ENCODE results near the gene TTLL9. TPM values are rescaled to one million over a fixed set of nuclear protein-coding genes. Genes with fewer than 3 reads are reported as not detected.

TTLL9 gene
- total and polyA plus RNA-seq, 2 donors (not counting 1 experiment from before 2014, with no cell fraction given): 0.74 to 0.76 TPM

DNA sequence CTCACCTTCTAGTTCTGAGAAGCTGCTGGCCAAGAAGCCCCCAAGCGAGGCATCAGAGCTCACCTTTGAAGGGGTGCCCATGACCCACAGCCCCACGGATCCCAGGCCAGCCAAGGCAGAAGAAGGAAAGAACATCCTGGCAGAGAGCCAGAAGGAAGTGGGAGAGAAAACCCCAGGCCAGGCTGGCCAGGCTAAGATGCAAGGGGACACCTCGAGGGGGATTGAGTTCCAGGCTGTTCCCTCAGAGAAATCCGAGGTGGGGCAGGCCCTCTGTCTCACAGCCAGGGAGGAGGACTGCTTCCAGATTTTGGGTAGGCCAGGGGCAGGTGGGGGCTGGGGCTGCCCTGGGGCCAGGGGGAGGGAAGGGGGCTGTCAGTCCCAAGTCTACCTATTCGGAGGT, 49.0 kb upstream of the TTLL9 start:
- Histone ChIP-seq H3K4me1 (ENCODE audit: control insufficient read depth in 2 of 2, insufficient read depth in 2 of 2, low read length in 2 of 2) (peaks cover 6 to 8% of the 10 kb centered on the region in 2 donors), H3K9me3 (ENCODE audit: control extremely low read depth in 1 of 3, control insufficient read depth in 2 of 3, insufficient read depth in 1 of 3, low read length in 2 of 3) (no peaks in the 10 kb centered on the region), H3K4me2 (replicated peaks; ENCODE audit: low read depth, low read length, poor library complexity, severe bottlenecking) (no peak overlapping the region), H3K27me3 (replicated peaks in 1 of 4; ENCODE audit: control extremely low read depth in 1 of 4, control insufficient read depth in 3 of 4, insufficient read depth in 4 of 4, low read length in 3 of 4) (peaks cover 0 to 9% (median 0%) of the 10 kb centered on the region in 4 experiments), H3K79me2 (ENCODE audit: control insufficient read depth, insufficient read depth, low read length) (no peaks in the 10 kb centered on the region), H3K9ac (ENCODE audit: low read length) (no peak overlapping the region), H3K4me3 (ENCODE audit: control extremely low read depth in 1 of 5, extremely low read depth in 1 of 5, insufficient read depth in 1 of 5, low read depth in 2 of 5, low read length in 4 of 5) (no peak overlapping the region), H3K27ac (ENCODE audit: low read length in 2 of 2) (no peak overlapping the region), H4K20me1 (ENCODE audit: control insufficient read depth, insufficient read depth, low read length, poor library complexity, severe bottlenecking) (no peaks in the 10 kb centered on the region), H3K36me3 (replicated peaks in 1 of 2; ENCODE audit: control extremely low read depth in 1 of 2, control insufficient read depth in 1 of 2, extremely low read depth in 1 of 2, insufficient read depth in 2 of 2, low read length in 1 of 2) (no peaks in the 10 kb centered on the region), H2AFZ (ENCODE audit: insufficient read depth, low read depth, low read length, poor library complexity, severe bottlenecking) (no peak overlapping the region)
- TF ChIP-seq EZH2 (IDR thresholded peaks at IDR 0.05; ENCODE audit: borderline replicate concordance, insufficient read depth, low read depth, low read length, poor library complexity, severe bottlenecking): no peak
- TF ChIP-seq, protein P1, sequence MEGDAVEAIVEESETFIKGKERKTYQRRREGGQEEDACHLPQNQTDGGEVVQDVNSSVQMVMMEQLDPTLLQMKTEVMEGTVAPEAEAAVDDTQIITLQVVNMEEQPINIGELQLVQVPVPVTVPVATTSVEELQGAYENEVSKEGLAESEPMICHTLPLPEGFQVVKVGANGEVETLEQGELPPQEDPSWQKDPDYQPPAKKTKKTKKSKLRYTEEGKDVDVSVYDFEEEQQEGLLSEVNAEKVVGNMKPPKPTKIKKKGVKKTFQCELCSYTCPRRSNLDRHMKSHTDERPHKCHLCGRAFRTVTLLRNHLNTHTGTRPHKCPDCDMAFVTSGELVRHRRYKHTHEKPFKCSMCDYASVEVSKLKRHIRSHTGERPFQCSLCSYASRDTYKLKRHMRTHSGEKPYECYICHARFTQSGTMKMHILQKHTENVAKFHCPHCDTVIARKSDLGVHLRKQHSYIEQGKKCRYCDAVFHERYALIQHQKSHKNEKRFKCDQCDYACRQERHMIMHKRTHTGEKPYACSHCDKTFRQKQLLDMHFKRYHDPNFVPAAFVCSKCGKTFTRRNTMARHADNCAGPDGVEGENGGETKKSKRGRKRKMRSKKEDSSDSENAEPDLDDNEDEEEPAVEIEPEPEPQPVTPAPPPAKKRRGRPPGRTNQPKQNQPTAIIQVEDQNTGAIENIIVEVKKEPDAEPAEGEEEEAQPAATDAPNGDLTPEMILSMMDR (IDR thresholded peaks at IDR 0.05): no peak
- Mint-ChIP-seq H3K27me3 (peaks cover 8% of the 10 kb centered on the region), H3K9me3 (ENCODE audit: insufficient read depth) (no peaks in the 10 kb centered on the region), H3K4me1 (peaks cover 8% of the 10 kb centered on the region), H3K4me3 (no peak overlapping the region), H3K27ac (no peak overlapping the region)
- intact Hi-C loops (cut with micrococcal nuclease): no loop called here
- DNase-seq (no peak), ATAC-seq (ENCODE audit: low read depth) (no peak)
- ChIA-PET POLR2A (no interaction called here), CTCF (interaction anchor here (0.8 to 6.0 kb wide), 5 partner anchors 26 to 207 kb away, joined by 3 to 37 read pairs (median 15); partner anchors contain the start of gene PDRG1)
- 70% methylated on average over 5 of the region's 5 CpGs for WGBS (ENCODE audit: insufficient coverage)

DNA sequence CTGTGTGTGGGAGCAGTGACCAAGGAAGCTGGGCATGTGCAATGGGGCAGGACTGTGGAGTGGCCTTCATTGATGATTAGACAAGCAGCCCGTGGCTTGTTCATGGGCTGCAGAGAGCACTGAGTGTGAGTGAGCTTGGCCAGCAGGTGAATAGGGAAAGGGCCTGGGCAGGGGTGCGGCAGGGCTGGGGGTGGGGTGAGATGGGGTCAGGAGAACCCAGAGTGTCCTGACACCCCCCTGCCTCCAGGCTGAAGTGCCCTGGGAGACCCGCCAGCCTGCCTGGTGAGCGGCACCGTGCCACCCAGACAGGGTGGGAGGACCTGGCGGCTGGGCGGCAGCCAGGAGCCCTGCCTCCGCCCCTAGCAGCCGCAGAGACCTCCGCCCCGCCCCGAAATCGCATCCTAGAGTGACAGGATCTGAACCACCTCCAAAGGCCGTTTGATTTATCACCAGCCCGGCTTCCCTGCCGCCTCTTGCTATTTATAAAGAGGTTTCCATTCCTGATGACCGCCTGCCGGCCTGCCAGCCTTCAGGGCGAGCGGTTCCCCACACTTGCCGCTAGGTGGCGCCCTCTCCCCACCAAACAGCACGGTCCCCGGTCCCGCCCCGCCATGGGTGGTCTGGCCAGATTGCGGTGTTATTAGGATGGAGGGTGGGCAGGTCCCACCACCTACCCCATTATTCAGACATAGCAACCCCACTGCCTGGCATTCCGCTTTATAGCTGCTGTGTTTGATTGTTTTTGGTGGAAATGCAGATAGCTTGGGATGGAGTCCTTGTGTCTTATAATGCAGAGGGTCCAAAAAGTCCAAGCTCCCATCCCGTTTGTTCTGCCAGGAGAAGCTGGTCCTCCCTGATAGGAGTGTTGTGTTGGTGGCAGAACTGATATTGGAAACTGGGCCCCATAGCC, 47.8 kb upstream of the TTLL9 start:
- H3K4me1 ChIP-seq (ENCODE audit: control insufficient read depth in 2 of 2, insufficient read depth in 2 of 2, low read length in 2 of 2): peaks cover 6 to 8% of the 10 kb centered on the region in 2 donors
- Mint-ChIP-seq H3K9me3 (ENCODE audit: insufficient read depth) (no peaks in the 10 kb centered on the region), H3K4me3 (peak overlapping the region; percentile 27), H3K4me1 (peaks cover 8% of the 10 kb centered on the region), H3K27me3 (peaks cover 8% of the 10 kb centered on the region), H3K27ac (no peak overlapping the region)
- H3K79me2 ChIP-seq (ENCODE audit: control insufficient read depth, insufficient read depth, low read length): no peaks in the 10 kb centered on the region
- H2AFZ ChIP-seq (ENCODE audit: insufficient read depth, low read depth, low read length, poor library complexity, severe bottlenecking): peak overlapping the region; percentile 62
- H3K9me3 ChIP-seq (ENCODE audit: control extremely low read depth in 1 of 3, control insufficient read depth in 2 of 3, insufficient read depth in 1 of 3, low read length in 2 of 3): no peaks in the 10 kb centered on the region
- intact Hi-C loops (cut with micrococcal nuclease): loop anchor here (1.0 kb wide), 4 partner anchors 24 to 270 kb away; partner anchors contain the start of gene PDRG1
- H4K20me1 ChIP-seq (ENCODE audit: control insufficient read depth, insufficient read depth, low read length, poor library complexity, severe bottlenecking): no peaks in the 10 kb centered on the region
- peak overlapping the region; percentile 56 for H3K4me2 ChIP-seq (replicated peaks; ENCODE audit: low read depth, low read length, poor library complexity, severe bottlenecking)
- CTCF ChIA-PET: interaction anchor here (0.5 to 6.0 kb wide), 31 partner anchors 9 to 956 kb away, joined by 3 to 54 read pairs (median 4); partner anchors contain the start of gene PDRG1
- no peak overlapping the region for H3K9ac ChIP-seq (ENCODE audit: low read length)
- 10% methylated on average over 20 of the region's 29 CpGs for WGBS (ENCODE audit: insufficient coverage)
- ATAC-seq (ENCODE audit: low read depth): peak; percentile 93
- H3K27ac ChIP-seq (ENCODE audit: low read length in 2 of 2): no peak overlapping the region
- no peaks in the 10 kb centered on the region for H3K36me3 ChIP-seq (replicated peaks in 1 of 2; ENCODE audit: control extremely low read depth in 1 of 2, control insufficient read depth in 1 of 2, extremely low read depth in 1 of 2, insufficient read depth in 2 of 2, low read length in 1 of 2)
- TF ChIP-seq EZH2 (IDR thresholded peaks at IDR 0.05; ENCODE audit: borderline replicate concordance, insufficient read depth, low read depth, low read length, poor library complexity, severe bottlenecking): no peak
- TF ChIP-seq, protein P1 (IDR thresholded peaks at IDR 0.05): peak; percentile 99
- H3K27me3 ChIP-seq (replicated peaks in 1 of 4; ENCODE audit: control extremely low read depth in 1 of 4, control insufficient read depth in 3 of 4, insufficient read depth in 4 of 4, low read length in 3 of 4): peaks cover 0 to 9% (median 0%) of the 10 kb centered on the region in 4 experiments
- H3K4me3 ChIP-seq (ENCODE audit: control extremely low read depth in 1 of 5, extremely low read depth in 1 of 5, insufficient read depth in 1 of 5, low read depth in 2 of 5, low read length in 4 of 5): no peak overlapping the region
- DNase-seq: peak; percentile 82
- POLR2A ChIA-PET: no interaction called here

Measured in B cell (primary cell).